Limb (tissue), 2 donors: ENCODE results near the gene MIOX.

Experiments used
- DNase-seq, 2 donors: peaks; one replicate each; pipeline ENCODE4 v3.0.0-alpha.2; 2016; ENCODE audit errors: extremely low spot score in 2 of 2

MIOX gene

DNA sequence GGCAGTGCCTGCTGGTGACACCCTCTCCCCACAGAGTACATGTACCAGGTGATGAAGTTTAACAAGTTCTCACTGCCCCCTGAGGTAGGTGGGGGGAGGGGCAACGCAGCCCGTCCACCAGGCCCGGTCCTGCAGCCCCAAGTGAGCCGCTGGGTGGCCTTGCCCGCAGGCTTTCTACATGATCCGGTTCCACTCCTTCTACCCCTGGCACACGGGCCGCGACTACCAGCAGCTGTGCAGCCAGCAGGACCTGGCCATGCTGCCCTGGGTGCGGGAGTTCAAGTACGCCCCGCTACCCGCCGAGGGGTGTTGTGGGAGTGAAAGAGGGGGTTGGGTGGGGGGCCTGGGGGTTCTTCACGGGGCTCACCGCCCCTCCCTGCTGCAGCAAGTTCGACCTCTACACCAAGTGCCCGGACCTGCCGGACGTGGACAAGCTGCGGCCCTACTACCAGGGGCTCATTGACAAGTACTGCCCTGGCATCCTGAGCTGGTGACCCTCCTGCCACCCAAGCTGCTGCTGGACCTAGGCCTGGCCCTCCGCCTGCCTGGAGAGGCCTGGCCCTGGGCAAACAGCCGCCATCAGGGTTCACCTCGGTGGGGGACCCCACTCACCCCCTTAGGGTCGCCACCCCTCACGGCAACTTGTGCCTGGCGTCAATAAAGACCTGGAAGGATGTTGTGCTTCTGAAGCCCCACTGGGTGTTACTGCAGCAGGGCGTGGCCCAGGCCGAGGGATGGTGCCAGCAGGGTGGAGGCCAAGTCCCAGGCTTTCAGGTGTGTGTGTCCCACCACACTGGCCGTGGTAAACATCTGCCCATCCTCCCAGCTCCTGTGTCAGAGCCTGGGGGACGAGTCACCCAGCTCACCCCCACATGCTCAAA lies 2.9 kb downstream of the MIOX start:
- DNase-seq, result peak in 1 of 2 donors; percentile 19

- DNase-seq, result no peak
These were observed 4.1 kb downstream of the MIOX start for GRCh38 chr22:50490531-50491308.

- no peak for DNase-seq
These were observed 10.4 kb downstream of the MIOX start for GRCh38 chr22:50497093-50497492.

DNA sequence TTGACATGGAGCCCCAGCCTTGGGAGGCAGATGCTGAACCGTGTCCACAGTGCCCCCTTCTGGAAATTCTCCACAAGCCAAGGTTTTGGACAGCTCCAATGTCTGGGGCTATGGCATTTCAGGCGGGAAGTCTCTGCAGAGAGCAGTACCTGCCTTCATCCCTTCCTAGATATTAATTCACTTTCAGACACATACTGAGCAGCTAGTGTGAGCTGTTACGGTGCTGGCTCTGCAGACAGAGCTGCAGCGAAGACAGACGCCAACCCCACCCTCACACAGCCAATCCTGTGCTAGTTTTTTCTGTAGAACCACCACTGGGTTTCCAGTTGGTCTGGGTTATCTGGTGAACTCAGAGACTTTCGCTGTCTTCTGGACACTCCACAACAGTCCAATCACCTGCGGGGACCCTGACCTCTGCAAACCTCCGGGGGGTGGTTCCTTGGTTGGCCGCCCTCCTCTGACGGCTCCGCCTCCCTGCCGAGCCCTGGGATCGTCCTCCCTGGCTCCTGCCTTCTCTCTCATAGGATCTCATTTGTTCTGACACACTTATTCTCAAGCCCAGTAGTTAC lies 11.7 kb downstream of the MIOX start:
- DNase-seq, result peak in 1 of 2 donors; percentile 51

- DNase-seq, result no peak
These were observed 13.8 kb downstream of the MIOX start for GRCh38 chr22:50500452-50500851.

GRCh38 chr22:50502096-50502495 lies 15.4 kb downstream of the MIOX start:
- no peak for DNase-seq

DNA sequence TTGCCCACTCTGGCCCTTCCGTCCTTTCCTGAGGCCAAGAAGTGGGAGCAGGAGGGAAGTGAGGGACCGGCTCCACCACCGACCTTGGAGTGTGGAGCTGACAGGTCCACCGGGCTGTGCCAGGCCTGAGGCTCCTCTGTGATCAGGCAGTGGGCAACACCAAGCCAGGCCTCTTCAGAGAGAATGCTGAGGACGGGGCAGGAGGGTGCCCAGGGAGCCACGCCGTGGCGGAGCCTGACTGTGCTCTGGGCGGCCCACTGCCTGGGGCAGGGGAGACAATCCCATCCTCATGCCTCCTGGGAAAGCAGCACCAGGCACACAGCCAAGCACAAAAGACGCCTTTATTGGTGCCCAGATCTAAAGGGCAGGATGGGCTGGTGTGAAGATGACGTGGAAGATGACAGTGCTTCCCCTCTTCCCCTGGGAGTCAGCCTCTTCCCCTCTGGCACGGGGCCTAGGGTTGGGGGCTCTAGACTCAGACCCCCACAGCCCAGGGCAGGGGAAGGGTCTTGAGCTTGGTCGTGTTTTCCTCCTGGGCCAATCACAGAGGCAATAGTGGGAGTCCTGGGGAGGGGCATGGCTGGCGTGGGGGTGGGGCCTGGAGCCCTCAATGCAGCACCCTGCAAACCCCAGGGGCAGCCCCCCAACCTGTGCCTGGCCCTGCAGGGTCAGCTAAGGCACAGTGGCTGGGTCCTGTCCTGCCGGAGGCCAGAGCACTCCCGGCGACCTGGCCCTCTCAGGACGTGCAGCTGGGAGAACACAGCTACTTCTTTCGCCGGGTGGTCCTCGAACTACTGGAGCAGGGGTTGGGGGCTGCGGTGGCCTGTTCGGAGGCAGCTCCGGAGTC lies 16.2 kb downstream of the MIOX start:
- DNase-seq, result no peak

GRCh38 chr22:50503475-50504145 lies 17.0 kb downstream of the MIOX start:
- peak in 1 of 2 donors; percentile 35 for DNase-seq

DNA sequence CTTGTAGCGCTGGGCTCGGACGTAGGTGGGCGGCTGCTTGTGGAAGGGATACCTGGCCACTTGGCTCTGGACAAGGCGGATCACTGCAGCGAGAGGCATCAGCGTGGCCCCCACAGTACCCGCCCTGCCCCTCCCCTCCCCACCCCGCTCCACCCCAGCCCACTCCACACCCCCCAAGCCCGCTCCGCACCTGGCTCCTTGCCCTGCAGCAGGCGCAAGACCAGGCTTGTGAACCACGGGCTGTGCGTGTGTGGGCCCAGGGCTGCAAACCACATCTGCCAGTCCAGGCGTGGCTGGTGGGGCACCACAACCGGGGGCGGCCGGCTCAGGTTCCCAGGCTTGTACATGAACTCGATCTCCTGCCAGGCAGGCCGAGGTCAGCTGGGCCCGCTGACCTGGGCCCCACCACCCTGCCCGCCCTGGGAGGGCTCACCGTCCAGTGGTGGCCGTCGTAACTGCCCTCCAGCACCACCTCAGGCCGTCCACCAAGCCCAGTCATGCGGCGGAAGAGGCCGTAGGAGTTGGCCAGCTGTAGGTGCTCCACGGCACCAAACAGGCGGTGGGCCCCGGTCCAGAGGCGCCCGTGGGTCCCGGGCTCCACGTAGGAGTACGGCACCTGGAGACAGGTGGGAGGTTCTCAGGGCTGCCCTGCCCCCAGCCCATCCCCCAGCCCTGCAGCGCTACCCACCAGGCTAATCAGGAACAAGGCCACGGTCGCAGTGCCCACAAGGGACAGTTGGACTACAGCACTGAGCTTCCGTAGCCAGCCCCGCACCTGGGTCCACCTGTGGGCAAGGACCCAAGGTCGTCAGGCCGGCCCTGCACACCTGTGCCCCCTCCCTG lies 17.9 kb downstream of the MIOX start:
- DNase-seq, result peak in 1 of 2 donors; percentile 34

DNA sequence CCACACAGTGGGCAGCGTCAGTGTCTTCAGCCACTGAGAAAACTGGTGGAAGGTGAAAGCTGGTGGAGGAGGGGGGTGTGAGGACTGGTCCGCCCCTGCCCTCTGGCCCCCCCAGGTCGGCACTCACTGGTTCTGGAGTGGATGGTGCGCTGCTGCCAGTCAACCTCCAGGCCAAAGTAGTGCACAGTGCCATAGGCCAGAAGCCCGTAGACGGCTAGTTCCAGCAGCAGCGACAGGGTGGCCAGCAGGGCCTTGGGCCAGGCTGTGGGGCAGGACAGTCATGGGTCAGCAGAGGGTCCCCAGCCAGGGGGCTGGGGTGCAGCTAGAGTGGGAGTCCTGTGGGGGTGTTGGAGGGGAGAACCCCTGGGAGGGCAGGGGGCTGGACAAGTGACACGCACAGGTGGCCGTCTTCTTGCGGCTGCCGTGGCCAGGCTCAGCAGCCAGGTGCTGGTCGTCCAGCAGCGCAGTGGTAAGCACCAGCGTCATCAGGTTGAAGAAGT lies 18.7 kb downstream of the MIOX start:
- peak in 1 of 2 donors; percentile 30 for DNase-seq

- DNase-seq, result peak in 1 of 2 donors; percentile 30
These were observed 19.3 kb downstream of the MIOX start for GRCh38 chr22:50505776-50506610.

- peak in 1 of 2 donors; percentile 45 for DNase-seq
These were observed 20.2 kb downstream of the MIOX start for GRCh38 chr22:50506611-50507420.

- DNase-seq, result peak in 1 of 2 donors; percentile 89
These were observed 20.8 kb downstream of the MIOX start, which contains the start of gene LMF2 for GRCh38 chr22:50507421-50507990. LMF2 (minus strand) TSS chr22:50507702; CDS start chr22:50507675, 27 bp downstream.

- DNase-seq, result peak; percentile 96 to 100
These were observed 21.6 kb downstream of the MIOX start, which contains the start of gene NCAPH2 for GRCh38 chr22:50507991-50508884. NCAPH2 (plus strand) TSS chr22:50508224; CDS start chr22:50508338, 114 bp downstream.

GRCh38 chr22:50508897-50509296 lies 22.2 kb downstream of the MIOX start:
- no peak for DNase-seq

- no peak for DNase-seq
These were observed 26.5 kb downstream of the MIOX start for GRCh38 chr22:50513175-50513574.
